Testis (tissue), 2 donors: ENCODE measurements around the gene LAMTOR4.

Experiments
- CTCF ChIP-seq, 3 experiments: fragments of 450-650 bp in 2 of 3; fragments of 200-600 bp in 1 of 3; sonication (generic) in 1 of 3; IDR thresholded peaks; one replicate each; pipeline ENCODE4 v1.5.1; 2016 to 2019; ENCODE audit warnings: antibody characterized with exemption in 3 of 3, mild to moderate bottlenecking in 2 of 3, moderate library complexity in 1 of 3
- POLR2A ChIP-seq: fragments of 450-650 bp; IDR thresholded peaks from one replicate; pipeline ENCODE4 v1.6.1; 2017; ENCODE audit warnings: antibody characterized with exemption, mild to moderate bottlenecking, moderate library complexity

- TF ChIP-seq CTCF (IDR thresholded peaks at IDR 0.05) (no peak), POLR2A (no peak)
Measured at GRCh38 chr7:100119970-100120732, 28.6 kb upstream of the LAMTOR4 start.
